Erythroblast (primary cell): ENCODE data around the gene TRMT11.

Experiments
- GATA1 ChIP-seq: IDR thresholded peaks from 2 replicates; pipeline ENCODE4 v1.6.1; 2011; ENCODE audit warnings: low read depth, mild to moderate bottlenecking, control low read depth, low read length, moderate library complexity
- POLR2A ChIP-seq: IDR thresholded peaks from 2 replicates; pipeline ENCODE4 v1.6.1; 2011; ENCODE audit warnings: mild to moderate bottlenecking, low read length

- TF ChIP-seq POLR2A (no peak), GATA1 (no peak)
These were observed 37.9 kb upstream of the TRMT11 start for GRCh38 chr6:125948455-125948854.
